Ovary (tissue), 9 donors: ENCODE measurements around the gene CGB8. TPM values are rescaled to one million over a fixed set of nuclear protein-coding genes. Genes with fewer than 3 reads are reported as not detected.
"Not testable (repeated sequence)": the region's sequence is repeated elsewhere in the genome, so short reads cannot be mapped to it uniquely, and the experiment has no call there.

Experiments
- DNase-seq, 5 donors: peaks; one replicate each; pipeline ENCODE4 v3.0.0-alpha.2; 2019 to 2020
- H3K27ac ChIP-seq, 2 donors: fragments of 200-600 bp; one replicate each; pipeline versions ENCODE4 v1.5.1 to v1.8.0; 2019 to 2022
- H3K27me3 ChIP-seq: fragments of 200-600 bp; one replicate; pipeline ENCODE4 v1.8.0; 2022
- H3K36me3 ChIP-seq: fragments of 200-600 bp; sonication (generic); one replicate; pipeline ENCODE4 v1.5.1; 2019
- H3K4me1 ChIP-seq: one replicate; pipeline ENCODE4 v1.8.1; 2013; ENCODE audit warnings: mild to moderate bottlenecking, moderate library complexity; ENCODE audit not compliant: insufficient read depth
- H3K4me3 ChIP-seq: fragments of 200-600 bp; sonication (generic); one replicate; pipeline ENCODE4 v1.5.1; 2017
- H3K9me3 ChIP-seq, 2 donors: fragments of 200-600 bp in 1 of 2; sonication (generic) in 1 of 2; one replicate each; pipeline versions ENCODE4 v1.5.1 to v1.8.1; 2013 to 2019; ENCODE audit warnings: mild to moderate bottlenecking in 1 of 2, moderate library complexity in 1 of 2
- EP300 ChIP-seq: sonication (generic); formaldehyde crosslinking; IDR thresholded peaks from one replicate; pipeline ENCODE4 v1.6.1; 2017; ENCODE audit warnings: antibody characterized with exemption
- POLR2A ChIP-seq: fragments of 450-650 bp; IDR thresholded peaks from one replicate; pipeline ENCODE4 v1.6.1; 2017; ENCODE audit warnings: antibody characterized with exemption, mild to moderate bottlenecking, moderate library complexity
- WGBS, 3 donors: extraction: QIAGEN DNeasy Blood & Tissue Kit in 1 of 3; methylation state at CpG; one replicate each; pipeline versions ENCODE4 v1.1.5 to v1.1.7; 2013 to 2017; 5-methylcytosine and 5-hydroxymethylcytosine counted together
- intact Hi-C, 4 donors: fragments of 100-400 bp; cut with DNase I; formaldehyde crosslinking; loops; one replicate each; pipeline versions ENCODE4 v1.11.0 to v1.15.1; 2022 to 2023
- polyA plus RNA-seq, 2 donors: library from polyadenylated mRNA; stranded (reverse); fragments of 200-250 nt in 1 of 2; fragments of 350-450 nt in 1 of 2; fragmentation: Illumina TruSeq in 1 of 2; extraction: RNeasy Lipid Tissue Mini Kit (QIAGEN cat#74804) in 1 of 2; gene quantifications; one replicate each; pipeline ENCODE4 v1.2.3, GENCODE V29; 2013 to 2014
- total RNA-seq, 7 donors: library from RNA; depleted of rRNA in 2 of 7; stranded (reverse); fragments of >200 nt in 2 of 7; fragmentation: NEBNext Ultra II Directional in 3 of 7; extraction: Animal tissue kit (Norgen Biotek cat#: 25700) in 3 of 7; gene quantifications; one replicate each; pipeline versions ENCODE4 v1.1.0 to v1.2.4, GENCODE V29; 2016 to 2023
- TF ChIP-seq, protein P1 (sequence below), 3 donors: fragments of 450-650 bp in 2 of 3; fragments of 200-600 bp in 1 of 3; IDR thresholded peaks; one replicate each; pipeline versions ENCODE4 v1.5.1 to v1.8.0; 2016 to 2022; ENCODE audit warnings: antibody characterized with exemption in 3 of 3, mild to moderate bottlenecking in 1 of 3
- donor health status: DM: no; HTN: no; CAD: no; lungs with moderate emphysema.
- donor health status: DM: no; HTN: no; CAD: no.
- donor health status: Bipolar disorder and iron deficiency.
- donor health status: DM: yes; HTN: yes; CAD: no.
- donor health status: DM: no; HTN: no; CAD: no.
- donor health status: DM: yes; HTN: yes; CAD: no.

The CGB8 gene
- total and polyA plus RNA-seq, 9 donors: 0.46 TPM; not detected in 8

DNA sequence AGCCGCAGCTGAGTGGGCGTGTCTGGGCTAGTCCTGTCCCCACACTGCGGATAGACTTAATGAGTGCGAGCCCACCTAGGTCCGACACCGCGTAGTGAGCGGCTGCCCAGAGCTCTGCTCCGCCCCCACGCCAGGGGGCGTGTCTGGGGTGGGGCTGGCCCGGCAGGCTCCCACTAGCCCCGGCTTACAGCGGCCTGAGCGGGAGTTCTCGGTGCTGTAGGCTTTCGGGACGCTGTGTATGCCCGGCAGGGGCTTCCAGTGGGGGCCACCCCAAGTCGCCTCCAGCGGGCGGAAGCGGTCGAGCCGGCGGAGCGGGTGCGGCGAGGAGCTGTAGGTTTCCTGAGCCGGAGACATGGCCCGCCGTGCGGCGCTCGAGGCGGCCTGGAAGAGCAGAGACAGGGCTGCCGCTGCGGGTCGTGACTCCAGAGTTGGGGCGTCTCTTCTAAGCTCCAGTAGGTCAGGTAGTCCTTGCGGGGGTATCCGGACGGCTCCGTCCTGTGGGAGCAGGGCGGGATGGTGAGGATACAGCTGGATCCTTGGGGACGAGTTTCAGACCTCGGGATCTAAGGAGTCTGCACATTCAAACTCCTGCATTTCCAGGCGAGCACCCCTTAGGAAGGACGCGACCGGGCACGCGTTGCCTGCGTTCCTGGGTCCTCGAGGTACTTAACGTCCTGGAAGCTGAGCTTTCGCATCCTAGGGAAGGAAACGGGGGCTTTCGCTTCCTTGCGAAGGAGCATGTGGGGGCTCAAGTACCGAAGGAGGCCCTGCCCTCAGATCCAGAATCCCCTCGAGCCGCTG lies 7.4 kb upstream of the CGB8 start:
- Histone ChIP-seq H3K36me3 (no peaks in the 10 kb centered on the region), H3K9me3 (no peaks in the 10 kb centered on the region), H3K27ac (no peak overlapping the region), H3K27me3 (no peaks in the 10 kb centered on the region), H3K4me1 (peaks cover 2% of the 10 kb centered on the region), H3K4me3 (peak overlapping the region; percentile 33)
- intact Hi-C loops: no loop called here
- TF ChIP-seq, protein P1, sequence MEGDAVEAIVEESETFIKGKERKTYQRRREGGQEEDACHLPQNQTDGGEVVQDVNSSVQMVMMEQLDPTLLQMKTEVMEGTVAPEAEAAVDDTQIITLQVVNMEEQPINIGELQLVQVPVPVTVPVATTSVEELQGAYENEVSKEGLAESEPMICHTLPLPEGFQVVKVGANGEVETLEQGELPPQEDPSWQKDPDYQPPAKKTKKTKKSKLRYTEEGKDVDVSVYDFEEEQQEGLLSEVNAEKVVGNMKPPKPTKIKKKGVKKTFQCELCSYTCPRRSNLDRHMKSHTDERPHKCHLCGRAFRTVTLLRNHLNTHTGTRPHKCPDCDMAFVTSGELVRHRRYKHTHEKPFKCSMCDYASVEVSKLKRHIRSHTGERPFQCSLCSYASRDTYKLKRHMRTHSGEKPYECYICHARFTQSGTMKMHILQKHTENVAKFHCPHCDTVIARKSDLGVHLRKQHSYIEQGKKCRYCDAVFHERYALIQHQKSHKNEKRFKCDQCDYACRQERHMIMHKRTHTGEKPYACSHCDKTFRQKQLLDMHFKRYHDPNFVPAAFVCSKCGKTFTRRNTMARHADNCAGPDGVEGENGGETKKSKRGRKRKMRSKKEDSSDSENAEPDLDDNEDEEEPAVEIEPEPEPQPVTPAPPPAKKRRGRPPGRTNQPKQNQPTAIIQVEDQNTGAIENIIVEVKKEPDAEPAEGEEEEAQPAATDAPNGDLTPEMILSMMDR (IDR thresholded peaks at IDR 0.05): peak in 1 of 3 donors; percentile 17
- no peak for TF ChIP-seq EP300
- DNase-seq: peak; percentile 23 to 65 (median 50)
- WGBS, 3 donors: 0% methylated on average over 54 to 63 of the region's 63 CpGs

GRCh38 chr19:49050376-49051033 lies 1.6 kb upstream of the CGB8 start:
- DNase-seq, H3K27me3 ChIP-seq, H3K27ac ChIP-seq, H3K4me3 ChIP-seq, H3K9me3 ChIP-seq, H3K36me3 ChIP-seq, H3K4me1 ChIP-seq, intact Hi-C loops: not testable (repeated sequence)
- 71 to 78% (median 76%) methylated on average over 24 of the region's 24 CpGs for WGBS, 3 donors

DNA sequence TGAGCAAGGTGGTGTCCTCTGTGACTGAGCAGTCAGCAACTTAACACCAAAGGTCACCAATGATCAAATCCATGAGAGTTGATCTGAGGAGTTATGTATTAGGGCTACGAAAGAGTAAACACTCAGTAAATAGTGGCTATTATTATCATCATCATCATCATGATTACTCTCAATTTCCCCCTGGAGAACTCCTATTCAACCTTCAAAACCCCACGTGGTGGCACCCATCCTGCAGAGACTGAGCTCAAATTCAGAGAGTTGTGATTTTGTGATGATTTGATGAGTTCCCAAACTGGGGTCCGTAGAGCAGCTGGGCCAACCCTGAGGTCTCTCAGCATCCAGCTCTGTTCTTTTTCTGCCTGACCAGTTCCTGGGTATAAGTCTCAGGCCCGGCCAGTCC lies 923 bp upstream of the CGB8 start:
- H3K4me1 ChIP-seq, DNase-seq, intact Hi-C loops, H3K4me3 ChIP-seq, H3K36me3 ChIP-seq, H3K9me3 ChIP-seq, H3K27ac ChIP-seq, H3K27me3 ChIP-seq: not testable (repeated sequence)
- WGBS, 3 donors: 69 to 83% (median 71%) methylated on average over 3 of the region's 4 CpGs

- DNase-seq, intact Hi-C loops, H3K4me3 ChIP-seq, H3K27me3 ChIP-seq, H3K27ac ChIP-seq, H3K9me3 ChIP-seq, H3K36me3 ChIP-seq, H3K4me1 ChIP-seq: not testable (repeated sequence)
- 66 to 71% (median 70%) methylated on average over 14 to 15 of the region's 15 CpGs for WGBS, 3 donors
Measured at GRCh38 chr19:49043548-49043947, 5.4 kb downstream of the CGB8 start, which contains the start of gene CGB5. CGB5 (plus strand) TSS chr19:49043848; CDS start chr19:49044210, 362 bp downstream.

GRCh38 chr19:49042666-49043065 lies 6.2 kb downstream of the CGB8 start:
- H3K27ac ChIP-seq, H3K4me1 ChIP-seq, H3K36me3 ChIP-seq, H3K9me3 ChIP-seq, DNase-seq, H3K27me3 ChIP-seq, intact Hi-C loops, H3K4me3 ChIP-seq: not testable (repeated sequence)
- WGBS, 3 donors: 63 to 87% (median 80%) methylated on average over 3 to 4 of the region's 4 CpGs

GRCh38 chr19:49042177-49042576 lies 6.7 kb downstream of the CGB8 start:
- Histone ChIP-seq H3K36me3 (no peaks in the 10 kb centered on the region), H3K4me1 (no peaks in the 10 kb centered on the region), H3K27ac (no peak overlapping the region), H3K9me3 (no peaks in the 10 kb centered on the region), H3K4me3 (no peak overlapping the region), H3K27me3 (no peaks in the 10 kb centered on the region)
- TF ChIP-seq EP300: no peak
- TF ChIP-seq, protein P1 (IDR thresholded peaks at IDR 0.05): no peak
- TF ChIP-seq POLR2A: no peak
- WGBS, 3 donors: 75 to 80% (median 79%) methylated on average over 13 to 17 of the region's 17 CpGs
- intact Hi-C loops: no loop called here
- no peak for DNase-seq

DNA sequence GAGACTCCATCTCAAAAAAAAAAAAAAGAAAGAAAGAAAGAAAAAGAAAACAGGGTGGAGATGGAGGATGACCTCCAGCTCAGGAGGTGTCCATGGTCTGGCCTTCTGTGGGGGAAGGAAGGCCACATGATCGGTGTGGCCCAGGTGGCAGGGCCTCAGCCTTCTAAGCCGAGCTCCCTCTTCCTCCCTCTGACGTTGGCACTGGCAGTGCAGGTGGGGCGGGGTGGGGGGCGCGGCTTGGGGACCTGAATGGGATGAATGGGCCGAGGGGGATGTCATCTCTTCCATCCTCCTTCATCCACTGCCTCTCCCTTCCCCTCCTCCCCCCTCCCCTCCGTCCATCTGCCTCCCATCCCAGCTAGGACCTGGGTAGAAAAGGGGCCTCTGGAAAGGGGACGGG lies 9.2 kb downstream of the CGB8 start:
- intact Hi-C loops, H3K36me3 ChIP-seq, DNase-seq, H3K9me3 ChIP-seq, H3K27ac ChIP-seq, H3K4me1 ChIP-seq, H3K27me3 ChIP-seq, H3K4me3 ChIP-seq: not testable (repeated sequence)
- 55 to 69% (median 66%) methylated on average over 9 of the region's 9 CpGs for WGBS, 3 donors

DNA sequence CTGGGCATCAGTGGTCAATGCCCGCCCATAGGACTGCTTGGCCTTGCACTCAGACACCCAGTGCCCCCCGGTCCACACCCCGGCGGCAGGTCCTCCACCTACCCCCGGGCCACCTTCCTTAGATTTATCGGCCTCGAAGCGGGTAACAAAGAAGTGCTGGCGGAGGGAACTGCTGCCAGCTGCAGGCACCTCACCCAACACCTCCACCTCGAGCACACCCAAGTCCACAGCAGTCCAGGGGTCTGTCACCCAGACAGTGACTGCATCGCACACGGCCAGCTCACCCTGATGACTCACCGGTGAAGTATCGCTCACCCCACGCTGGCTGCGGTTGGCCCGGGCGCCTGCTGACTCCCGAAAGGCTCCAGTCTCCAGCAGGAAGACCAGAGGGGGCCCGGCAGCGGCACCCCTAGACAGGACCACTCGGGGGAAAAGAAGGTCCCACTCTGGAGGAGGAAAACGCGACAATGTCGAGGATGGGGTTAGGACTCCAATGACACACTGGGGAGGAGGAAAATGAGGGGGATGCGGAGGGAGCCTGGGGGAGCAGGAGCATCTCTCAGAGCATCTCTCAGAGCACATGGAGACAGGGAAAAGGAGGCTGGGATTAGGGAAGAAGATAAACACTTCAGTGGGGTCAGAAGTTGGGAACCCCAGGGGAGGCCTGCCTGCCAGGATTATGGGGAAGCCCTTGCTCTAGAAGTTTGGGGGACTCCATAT lies 10.2 kb downstream of the CGB8 start:
- 83 to 89% (median 83%) methylated on average over 26 of the region's 26 CpGs for WGBS, 3 donors
- intact Hi-C loops, DNase-seq, H3K27ac ChIP-seq, H3K9me3 ChIP-seq, H3K4me1 ChIP-seq, H3K36me3 ChIP-seq, H3K27me3 ChIP-seq, H3K4me3 ChIP-seq: not testable (repeated sequence)

DNA sequence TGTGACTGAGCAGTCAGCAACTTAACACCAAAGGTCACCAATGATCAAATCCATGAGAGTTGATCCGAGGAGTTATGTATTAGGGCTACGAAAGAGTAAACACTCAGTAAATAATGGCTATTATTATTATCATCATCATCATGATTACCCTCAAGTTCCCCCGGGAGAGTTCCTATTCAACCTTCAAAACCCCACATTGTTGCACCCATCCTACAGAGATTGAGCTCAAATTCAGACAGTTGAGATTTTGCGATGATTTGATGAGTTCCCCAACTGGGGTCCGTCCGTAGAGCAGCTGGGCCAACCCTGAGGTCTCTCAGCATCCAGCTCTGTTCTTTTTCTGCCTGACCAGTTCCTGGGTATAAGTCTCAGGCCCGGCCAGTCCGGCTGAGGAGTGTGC lies 10.8 kb downstream of the CGB8 start:
- H3K4me3 ChIP-seq, H3K4me1 ChIP-seq, H3K36me3 ChIP-seq, H3K27me3 ChIP-seq, H3K27ac ChIP-seq, DNase-seq, intact Hi-C loops, H3K9me3 ChIP-seq: not testable (repeated sequence)
- WGBS, 3 donors: 85 to 88% (median 85%) methylated on average over 7 to 8 of the region's 8 CpGs
